Nephron progenitor cell (in vitro differentiated cells): Measurements from ENCODE around the gene APMAP.

Experiments used
- DNase-seq: peaks from one replicate; pipeline ENCODE4 v3.0.0; 2021
- H3K27ac Mint-ChIP-seq: 2 replicates; pipeline ENCODE4 v1.8.0; 2021; ENCODE audit warnings: mild to moderate bottlenecking, moderate library complexity, mixed read lengths
- H3K27me3 Mint-ChIP-seq: 2 replicates; pipeline ENCODE4 v1.8.0; 2021; ENCODE audit warnings: mild to moderate bottlenecking, low read depth, mixed read lengths; ENCODE audit not compliant: poor library complexity
- H3K36me3 Mint-ChIP-seq: 2 replicates; pipeline ENCODE4 v1.8.0; 2021; ENCODE audit warnings: low read depth, mixed read lengths
- H3K4me1 Mint-ChIP-seq: 2 replicates; pipeline ENCODE4 v1.8.0; 2021; ENCODE audit warnings: mixed read lengths
- H3K4me3 Mint-ChIP-seq: 2 replicates; pipeline ENCODE4 v1.8.0; 2021; ENCODE audit warnings: mild to moderate bottlenecking, moderate library complexity, mixed read lengths
- H3K9me3 Mint-ChIP-seq: 2 replicates; pipeline ENCODE4 v1.8.0; 2021; ENCODE audit warnings: mild to moderate bottlenecking, moderate library complexity, mixed read lengths
- CTCF ChIP-seq: fragments of 200-600 bp; sonication (generic); IDR thresholded peaks from 2 replicates; pipeline ENCODE4 v1.5.0; 2021; ENCODE audit warnings: antibody characterized with exemption

Gene APMAP

GRCh38 chr20:25012616-25013189 is 20.2 kb upstream of the APMAP start:
- DNase-seq: no peak
- no peak for TF ChIP-seq CTCF
- no peak overlapping the region for H3K4me3 Mint-ChIP-seq
- H3K27ac Mint-ChIP-seq: no peak overlapping the region
- H3K27me3 Mint-ChIP-seq: peaks cover 23% of the 10 kb centered on the region
- no peaks in the 10 kb centered on the region for H3K36me3 Mint-ChIP-seq
- H3K9me3 Mint-ChIP-seq: no peaks in the 10 kb centered on the region
- no peaks in the 10 kb centered on the region for H3K4me1 Mint-ChIP-seq

GRCh38 chr20:25011831-25012241 is 19.3 kb upstream of the APMAP start:
- Mint-ChIP-seq H3K4me3 (no peak overlapping the region), H3K36me3 (no peaks in the 10 kb centered on the region), H3K9me3 (no peaks in the 10 kb centered on the region), H3K27ac (no peak overlapping the region), H3K4me1 (no peaks in the 10 kb centered on the region), H3K27me3 (peaks cover 23% of the 10 kb centered on the region)
- DNase-seq: no peak
- no peak for TF ChIP-seq CTCF

GRCh38 chr20:25011261-25011660 is 18.7 kb upstream of the APMAP start:
- no peak overlapping the region for H3K4me3 Mint-ChIP-seq

GRCh38 chr20:25009218-25010145 is 16.9 kb upstream of the APMAP start:
- no peak for DNase-seq
- Mint-ChIP-seq H3K4me1 (no peaks in the 10 kb centered on the region), H3K4me3 (no peak overlapping the region), H3K27me3 (peaks cover 22% of the 10 kb centered on the region), H3K36me3 (no peaks in the 10 kb centered on the region), H3K9me3 (no peaks in the 10 kb centered on the region), H3K27ac (no peak overlapping the region)
- TF ChIP-seq CTCF: no peak

More at GRCh38 chr20:25011261-25011660, 18.7 kb upstream of the APMAP start:
- no peak for TF ChIP-seq CTCF
- Mint-ChIP-seq H3K4me1 (no peaks in the 10 kb centered on the region), H3K27ac (no peak overlapping the region), H3K36me3 (no peaks in the 10 kb centered on the region), H3K27me3 (peaks cover 23% of the 10 kb centered on the region), H3K9me3 (no peaks in the 10 kb centered on the region)
- no peak for DNase-seq

- TF ChIP-seq CTCF: no peak
- H3K4me1 Mint-ChIP-seq: no peaks in the 10 kb centered on the region
Measured at GRCh38 chr20:25008388-25009217, 16.1 kb upstream of the APMAP start.

More at GRCh38 chr20:25008388-25009217, 16.1 kb upstream of the APMAP start:
- Mint-ChIP-seq H3K36me3 (no peaks in the 10 kb centered on the region), H3K9me3 (no peaks in the 10 kb centered on the region), H3K27me3 (peaks cover 24% of the 10 kb centered on the region), H3K27ac (no peak overlapping the region), H3K4me3 (no peak overlapping the region)
- DNase-seq: no peak
